ENCODE results near the gene CTIF.

The CTIF gene

GRCh38 chr18:48810805-48811204 lies 272.0 kb downstream of the CTIF start:
- no peak for TF ChIP-seq CTCF (IDR thresholded peaks at IDR 0.05)

DNA sequence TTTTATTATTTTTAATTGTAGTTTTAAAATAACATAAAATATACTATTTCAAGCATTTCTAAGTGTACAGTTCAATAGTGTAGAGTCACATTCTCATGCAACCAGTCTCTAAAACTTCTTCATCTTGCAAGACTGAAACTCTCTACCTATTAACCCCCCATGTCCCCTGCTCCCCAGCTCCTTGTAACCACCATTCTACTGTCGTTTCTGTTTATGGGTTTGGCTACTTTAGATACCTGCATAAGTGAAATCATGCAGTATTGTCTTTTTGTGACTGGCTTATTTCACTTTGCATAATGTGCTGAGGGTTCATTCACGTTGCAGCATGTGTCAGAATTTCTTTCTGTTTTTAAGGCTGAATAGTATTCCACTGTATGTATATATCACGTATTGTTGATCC lies 272.6 kb downstream of the CTIF start:
- no peak for TF ChIP-seq CTCF (IDR thresholded peaks at IDR 0.05)

DNA sequence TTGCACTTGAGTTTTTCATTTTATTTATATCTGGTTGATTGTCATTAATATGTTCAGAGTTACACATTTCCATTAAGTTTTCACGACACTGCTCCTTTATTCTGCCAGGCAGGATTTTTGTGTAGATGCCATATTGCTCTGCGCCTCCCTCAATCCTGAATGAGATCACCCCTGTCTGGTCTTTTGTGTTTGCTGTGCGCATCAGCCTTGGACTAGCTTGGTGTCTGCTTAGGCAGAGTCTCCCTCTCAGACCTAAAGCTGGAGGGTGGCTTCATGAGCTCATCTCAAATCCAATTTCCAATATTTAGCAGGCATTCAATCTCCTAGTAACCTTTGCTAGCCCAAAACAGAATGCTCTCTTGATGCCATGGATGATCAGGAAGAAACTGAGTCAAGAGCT lies 274.5 kb downstream of the CTIF start:
- TF ChIP-seq CTCF (IDR thresholded peaks at IDR 0.05), result no peak

- no peak for TF ChIP-seq CTCF (IDR thresholded peaks at IDR 0.05)
These were observed 275.1 kb downstream of the CTIF start for GRCh38 chr18:48813833-48814489.

DNA sequence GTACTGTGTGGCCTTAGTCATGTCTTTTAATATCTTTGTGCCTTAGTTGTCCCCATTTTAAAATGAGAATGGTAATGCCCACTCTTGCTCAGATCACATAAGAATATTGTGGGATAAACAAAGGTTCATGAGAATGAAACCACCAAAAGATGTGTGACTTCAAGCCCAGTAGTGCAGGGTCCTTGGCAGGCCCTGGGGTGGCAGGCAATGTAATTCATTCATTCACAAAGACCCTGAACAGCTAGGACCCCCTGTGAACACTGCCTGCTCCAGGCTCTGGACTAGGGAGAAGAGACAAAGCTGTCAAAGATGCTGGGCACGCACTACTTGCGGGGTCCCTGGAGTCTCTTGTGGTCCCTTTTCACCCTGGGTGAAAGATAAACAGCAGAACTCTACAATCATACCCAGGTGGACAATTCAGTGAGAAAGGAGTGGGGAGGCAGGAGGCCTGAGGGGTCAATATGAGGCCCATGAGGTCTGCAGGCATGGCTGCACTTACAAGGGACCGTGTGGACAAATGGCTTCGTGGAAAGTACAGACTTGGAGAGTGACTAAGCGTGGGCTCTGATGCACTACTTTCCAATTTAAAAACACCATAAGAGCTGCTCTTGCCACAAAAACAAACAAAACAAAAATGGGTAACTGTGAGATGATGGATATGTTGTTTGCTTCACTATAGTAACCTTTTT lies 275.8 kb downstream of the CTIF start:
- TF ChIP-seq CTCF (IDR thresholded peaks at IDR 0.05), result no peak

DNA sequence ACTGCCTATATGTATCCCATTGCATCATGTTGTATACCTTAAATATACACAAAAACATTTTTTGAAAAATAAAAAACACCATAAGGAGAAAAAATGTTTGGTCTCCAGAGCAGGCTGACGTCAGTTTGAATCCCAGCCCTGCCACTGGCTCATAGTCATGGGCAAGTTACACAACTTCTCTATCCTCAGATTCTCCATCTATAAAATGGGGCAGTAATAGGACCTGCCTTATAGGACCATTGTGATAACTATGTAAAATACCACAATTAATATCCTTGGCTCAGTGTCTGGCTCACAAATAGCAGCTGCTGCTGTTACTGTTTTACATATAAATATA lies 276.3 kb downstream of the CTIF start:
- no peak for TF ChIP-seq CTCF (IDR thresholded peaks at IDR 0.05)

DNA sequence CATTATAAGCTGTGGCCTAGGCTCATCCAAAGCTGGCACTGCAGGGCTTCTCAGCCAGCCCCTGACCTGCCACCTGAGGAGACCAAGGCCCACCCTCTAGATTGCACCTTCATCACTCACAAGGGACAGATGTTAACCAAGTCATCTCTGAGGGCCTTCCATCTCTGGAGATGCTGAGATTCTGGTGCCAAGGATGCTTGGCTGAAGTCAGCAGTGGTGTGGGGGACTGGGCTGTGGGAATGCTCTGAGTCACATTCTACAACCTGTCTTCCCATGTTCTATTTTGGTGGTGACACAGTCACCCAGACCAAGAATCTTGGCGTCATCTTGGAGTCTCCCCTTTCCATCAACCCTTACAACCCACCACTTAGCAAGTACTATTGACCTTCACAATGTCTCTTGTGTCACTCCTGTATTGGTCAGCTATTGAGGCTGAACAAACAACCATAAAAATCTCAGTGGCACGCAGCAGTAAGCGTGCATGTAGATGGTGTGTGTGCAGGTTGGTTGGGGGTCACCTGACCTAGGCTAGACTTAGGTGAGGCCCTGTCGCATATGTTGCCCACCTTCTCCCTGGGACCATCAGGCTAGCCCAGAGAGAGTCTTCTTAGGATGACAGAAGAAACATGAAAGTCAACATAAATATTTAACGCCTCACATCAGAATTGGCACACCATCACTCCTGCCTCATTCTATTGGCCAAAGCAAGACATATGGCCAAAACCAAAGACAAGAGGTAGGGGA lies 276.9 kb downstream of the CTIF start:
- TF ChIP-seq CTCF (IDR thresholded peaks at IDR 0.05), result no peak

Data from LNCAP (cell line).